Amygdala (tissue), 56 donors: ENCODE results near the gene ICAM2.
"Not testable (repeated sequence)": the region's sequence is repeated elsewhere in the genome, so short reads cannot be mapped to it uniquely, and the experiment has no call there.

Experiments used
- DNase-seq, 56 donors: peaks; one replicate each; lab custom pipeline; 2025; lab: John Stamatoyannopoulos, UW

ICAM2 gene

DNA sequence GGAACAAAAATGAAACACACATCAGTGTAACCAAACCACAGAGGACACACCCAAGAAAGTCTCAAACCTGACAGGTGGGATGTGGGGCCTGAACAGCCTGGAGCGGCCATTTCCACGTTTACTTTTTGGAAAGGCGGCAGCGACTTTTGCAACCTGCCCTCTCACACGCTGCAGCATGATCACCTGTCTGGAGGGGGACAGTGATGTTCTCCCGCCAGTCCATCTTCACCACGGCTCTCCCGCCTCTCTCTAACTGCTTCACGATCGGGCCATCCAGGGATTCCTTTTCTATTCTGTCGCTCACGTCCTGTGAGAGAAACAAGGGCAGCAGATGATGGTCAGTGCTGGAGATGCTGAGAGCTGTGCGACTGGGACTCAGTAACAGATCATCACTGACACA is 24.7 kb upstream of the ICAM2 start:
- DNase-seq, result no peak

DNA sequence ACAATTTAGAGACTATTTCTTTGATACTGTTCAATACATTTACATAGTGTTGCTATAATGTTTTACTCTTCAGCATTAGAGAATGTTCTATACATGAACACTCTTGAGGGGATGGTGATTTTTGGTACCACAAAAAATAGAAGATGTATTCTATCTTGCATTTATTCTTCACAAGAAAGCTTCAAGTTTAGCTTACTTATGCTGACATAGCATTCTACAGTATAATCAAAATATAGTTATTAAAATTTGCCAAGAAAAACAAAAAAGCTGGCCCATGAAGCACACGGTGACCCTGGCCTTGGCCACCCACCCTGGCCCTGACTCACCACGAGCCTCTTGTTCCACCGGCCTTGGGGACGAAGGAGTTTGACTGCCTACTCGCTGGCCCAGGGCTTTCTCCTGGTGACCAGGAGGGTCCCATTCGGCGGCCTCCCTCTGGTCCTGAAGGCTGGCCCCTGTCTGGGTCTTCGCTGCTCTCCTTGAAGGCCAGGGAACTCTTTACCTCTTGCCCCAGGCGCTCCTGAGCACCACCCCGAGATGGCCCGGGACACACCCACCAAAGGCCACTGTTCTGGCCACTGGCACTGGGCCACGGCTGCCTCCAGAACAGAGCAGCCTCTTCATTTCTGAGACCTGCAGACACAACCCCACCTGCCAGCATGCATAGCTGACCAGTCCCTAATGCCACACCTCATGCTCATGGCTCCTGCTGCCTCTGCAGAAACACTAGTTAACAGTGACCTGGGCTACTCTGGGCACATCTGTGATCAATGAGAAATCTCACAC is 22.5 kb upstream of the ICAM2 start:
- DNase-seq, result no peak

DNA sequence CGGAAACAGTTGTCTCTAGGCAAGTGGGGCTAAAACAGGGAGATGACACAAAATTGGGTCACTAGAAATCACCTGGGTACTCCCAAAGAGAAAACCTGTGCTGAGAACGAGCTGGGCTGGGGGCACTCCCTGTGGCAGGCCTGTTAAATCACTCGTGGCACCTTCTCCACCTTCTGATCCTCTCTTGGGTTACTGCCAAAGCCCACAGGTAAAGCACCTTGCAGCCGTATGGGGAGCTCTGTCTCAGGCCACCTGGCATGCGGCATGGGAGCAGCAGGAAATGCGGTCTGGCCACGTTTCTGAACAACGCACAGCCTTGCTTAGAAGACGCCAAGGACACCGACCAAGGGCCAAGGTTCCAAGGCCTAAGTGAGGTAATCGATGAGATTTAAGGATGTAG is 21.5 kb upstream of the ICAM2 start:
- DNase-seq, result no peak

DNA sequence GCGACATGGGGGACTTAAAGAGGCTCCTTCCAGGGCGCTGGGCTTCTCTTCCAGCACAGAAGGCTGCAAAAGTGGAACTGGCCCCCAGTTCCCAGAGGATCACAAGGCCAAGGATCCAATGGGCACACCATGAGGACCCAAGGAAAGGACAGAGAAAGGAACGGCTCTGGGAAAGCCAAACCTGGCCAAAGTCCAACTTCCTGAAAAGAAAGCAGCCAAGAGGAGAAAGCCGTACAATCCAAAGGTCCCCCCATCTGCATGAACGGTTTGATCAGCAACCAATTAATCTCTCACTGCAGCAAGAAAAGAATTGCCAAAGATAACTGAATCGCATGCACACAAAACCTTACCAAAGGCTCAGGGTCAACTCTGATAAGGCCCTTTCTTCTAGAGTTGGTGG is 19.8 kb upstream of the ICAM2 start:
- no peak for DNase-seq

DNA sequence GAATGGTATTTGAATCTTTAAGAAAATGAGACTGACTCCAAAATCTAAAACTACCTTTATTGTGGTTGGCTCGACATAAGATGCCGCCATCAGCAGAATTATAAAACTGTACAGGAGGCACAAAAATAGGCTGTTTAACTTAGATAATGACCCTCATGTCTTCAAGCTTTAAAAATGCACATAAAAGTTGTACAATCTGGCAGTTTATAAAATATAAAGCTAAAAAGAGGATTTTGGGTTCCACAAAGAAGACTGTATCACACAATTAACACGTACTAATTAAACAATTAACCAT is 18.6 kb upstream of the ICAM2 start:
- no peak for DNase-seq

DNA sequence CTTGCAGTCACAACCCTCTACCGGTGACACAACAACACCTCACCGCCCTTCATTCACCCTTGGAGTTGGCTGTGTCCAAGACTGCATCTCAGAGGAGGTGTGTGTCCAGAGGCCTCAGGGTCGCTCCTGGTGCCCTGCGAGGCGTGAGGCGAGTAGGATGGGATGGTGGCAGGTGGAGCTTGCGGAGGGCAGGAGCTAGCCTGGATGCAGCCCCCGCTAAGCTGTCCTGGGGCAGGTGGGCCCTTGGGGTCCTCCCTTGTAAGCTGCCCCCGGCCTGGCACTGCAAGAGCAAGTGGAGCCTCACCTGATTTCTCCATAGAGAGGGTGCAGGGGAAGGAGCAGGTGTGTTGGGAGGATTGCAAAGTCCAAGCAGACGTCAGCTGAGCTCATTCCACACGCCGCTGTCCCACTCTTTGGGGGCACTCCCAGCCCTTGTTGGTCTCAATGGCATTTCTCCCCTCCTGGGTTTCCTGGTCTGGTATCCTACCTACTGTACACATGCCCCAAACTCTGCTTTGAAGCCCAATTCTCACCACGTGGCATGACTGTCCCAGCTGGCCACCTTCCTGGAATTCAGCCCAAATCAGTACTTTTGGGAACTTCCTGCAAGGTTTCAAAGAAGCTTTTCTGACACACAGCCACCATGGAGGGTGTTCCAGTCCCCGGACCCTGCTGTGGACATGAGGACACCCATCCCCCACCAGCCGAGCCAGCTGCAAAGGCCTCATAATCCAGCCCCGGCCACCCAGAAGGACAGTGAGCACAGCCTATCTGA is 18.1 kb upstream of the ICAM2 start:
- DNase-seq, result no peak

DNA sequence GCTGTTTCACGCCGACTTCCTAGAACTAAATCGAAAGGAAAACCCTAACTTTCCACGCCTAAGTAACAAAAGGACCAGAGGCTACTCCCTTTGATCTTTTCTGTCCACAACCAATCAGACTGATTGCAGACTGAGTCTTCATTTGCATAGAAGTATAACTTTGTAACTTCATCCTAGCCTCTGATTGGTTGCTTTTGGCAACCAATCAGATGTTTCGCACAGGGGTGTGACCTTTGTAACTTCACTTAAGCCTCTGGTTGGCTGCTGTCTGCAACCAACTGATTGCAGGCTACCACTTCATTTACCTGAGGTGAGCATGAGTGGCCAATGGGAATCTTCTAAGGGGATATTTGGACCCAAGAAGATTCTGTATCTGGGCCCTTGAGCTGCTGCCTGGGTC is 17.4 kb upstream of the ICAM2 start:
- DNase-seq, result no peak

DNA sequence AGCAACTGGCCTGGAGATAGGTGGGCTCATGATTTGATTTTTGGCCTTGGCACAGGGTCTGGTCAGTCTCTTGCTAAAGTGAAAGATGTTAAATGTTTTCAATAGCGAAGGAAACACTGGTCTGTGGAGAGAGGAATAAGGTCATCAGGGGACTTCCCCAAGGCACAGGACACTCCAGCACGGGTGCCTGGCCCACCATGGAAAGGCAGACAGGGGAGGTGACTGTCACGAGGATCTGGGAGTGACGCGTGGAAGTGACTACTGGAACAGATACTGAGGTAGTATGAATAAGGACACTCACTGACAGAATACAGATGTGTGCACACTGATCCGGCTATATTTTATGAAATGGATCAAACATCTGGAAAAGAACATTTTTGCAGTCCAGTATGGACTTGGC is 16.7 kb upstream of the ICAM2 start:
- DNase-seq, result no peak

DNA sequence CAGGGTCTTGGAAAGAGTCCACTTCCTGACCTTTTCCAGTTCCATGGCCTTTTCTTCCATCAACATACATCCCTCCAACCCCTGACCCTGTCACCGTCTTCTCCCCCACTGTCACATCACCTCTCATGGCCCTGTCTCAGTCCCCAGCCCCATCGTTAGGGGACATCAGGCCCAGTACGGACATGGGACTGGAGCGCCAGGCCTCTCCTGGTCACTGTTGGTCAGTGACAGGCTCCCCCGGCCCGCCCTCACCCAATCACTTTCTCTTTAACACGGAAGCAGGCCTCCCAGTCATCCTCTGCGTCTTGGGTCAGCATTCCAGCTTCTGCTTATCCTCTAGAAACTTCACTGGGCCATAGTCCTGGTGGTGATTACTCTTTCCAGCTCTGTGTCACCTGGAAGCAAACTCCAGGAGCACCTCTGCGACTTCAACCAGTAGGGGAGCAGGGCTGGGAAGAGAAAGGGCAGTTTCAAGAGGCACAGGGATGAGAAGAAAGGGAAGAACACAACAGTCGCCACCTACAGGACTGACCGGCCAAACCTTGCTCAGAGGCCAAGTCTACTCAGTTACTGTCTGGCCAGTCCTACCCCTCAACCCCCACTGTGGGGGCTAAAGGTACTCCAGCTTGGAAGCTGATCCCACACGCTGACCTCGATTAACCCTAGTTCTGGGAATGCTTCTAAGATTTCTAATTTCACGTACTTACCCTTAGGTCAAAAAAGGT is 15.9 kb upstream of the ICAM2 start:
- DNase-seq, result no peak

DNA sequence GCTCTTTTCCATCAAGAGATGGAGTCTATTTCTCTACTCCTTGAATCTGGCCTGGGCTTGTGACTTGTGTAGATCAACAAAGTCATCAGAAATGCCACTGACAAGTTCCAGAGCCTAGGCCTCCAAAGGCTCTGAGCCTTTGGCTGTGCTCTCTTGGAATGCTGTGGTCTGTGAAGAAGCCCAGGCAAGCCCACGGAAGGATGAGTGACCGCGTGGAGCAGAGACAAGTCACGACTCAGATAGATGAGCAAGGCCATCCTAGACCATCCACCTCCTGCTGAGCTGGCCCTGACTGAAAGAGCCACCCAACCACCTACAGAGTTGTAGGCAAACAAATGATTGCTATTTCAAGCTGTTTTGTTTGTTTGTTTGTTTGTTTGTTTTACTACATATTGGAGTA is 11.6 kb upstream of the ICAM2 start:
- DNase-seq, result no peak

DNA sequence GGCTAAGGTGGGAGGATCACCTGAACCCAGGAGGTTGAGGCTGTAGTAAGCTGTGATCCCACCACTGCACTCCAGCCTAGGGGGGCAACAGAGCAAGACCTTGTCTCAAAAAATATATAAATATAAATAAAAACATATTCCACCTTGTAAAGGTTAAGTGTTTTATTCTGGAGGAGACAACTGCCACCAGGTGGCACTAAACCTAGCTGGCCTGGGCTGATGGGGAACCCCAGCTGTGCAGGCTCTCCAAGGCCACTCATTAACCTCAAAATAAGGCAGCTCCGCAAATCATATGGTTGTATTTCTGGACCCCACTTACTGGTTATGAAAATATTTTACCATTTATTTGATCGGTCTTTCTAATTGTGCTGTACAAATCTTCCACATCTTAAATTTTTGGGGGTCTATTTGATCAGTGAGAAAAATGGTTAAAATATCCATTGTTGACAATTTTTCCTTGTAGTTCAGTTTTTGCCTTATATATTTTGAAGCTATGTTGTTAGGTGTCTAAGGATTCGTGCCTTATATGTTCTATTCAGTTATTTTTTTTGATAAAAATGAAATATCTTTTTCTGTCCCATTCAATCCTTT is 8.5 kb upstream of the ICAM2 start:
- peak in 25 of 56 donors; percentile 3 to 76 (median 21) for DNase-seq

DNA sequence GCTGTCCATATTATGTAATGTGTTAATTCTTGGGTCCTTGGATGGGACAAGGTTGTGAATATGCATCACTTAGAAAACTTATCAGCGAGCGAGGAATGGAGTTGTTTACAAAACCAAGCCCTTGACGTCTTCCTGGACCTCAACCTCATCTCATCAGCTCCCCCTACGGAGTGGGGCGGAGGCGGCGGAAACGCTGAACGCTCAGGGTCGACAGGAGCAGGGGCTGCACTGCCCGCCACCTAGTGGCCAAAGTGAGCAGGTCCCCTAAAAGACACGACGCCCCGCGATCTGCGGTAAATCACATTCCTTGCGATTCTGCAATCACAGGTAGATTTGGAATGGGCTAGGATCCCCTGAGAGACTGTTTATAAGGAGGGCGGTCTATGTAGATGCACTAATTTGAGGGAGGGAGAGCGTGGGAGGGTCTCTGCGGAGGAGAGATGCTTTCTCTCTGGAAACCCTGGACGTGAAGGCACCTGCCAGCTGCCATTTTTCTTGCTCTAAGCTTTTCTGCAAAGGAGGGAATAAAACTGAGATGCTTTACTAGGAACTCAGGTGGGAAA is 5.4 kb upstream of the ICAM2 start:
- peak in 12 of 56 donors; percentile 2 to 55 (median 19) for DNase-seq

DNA sequence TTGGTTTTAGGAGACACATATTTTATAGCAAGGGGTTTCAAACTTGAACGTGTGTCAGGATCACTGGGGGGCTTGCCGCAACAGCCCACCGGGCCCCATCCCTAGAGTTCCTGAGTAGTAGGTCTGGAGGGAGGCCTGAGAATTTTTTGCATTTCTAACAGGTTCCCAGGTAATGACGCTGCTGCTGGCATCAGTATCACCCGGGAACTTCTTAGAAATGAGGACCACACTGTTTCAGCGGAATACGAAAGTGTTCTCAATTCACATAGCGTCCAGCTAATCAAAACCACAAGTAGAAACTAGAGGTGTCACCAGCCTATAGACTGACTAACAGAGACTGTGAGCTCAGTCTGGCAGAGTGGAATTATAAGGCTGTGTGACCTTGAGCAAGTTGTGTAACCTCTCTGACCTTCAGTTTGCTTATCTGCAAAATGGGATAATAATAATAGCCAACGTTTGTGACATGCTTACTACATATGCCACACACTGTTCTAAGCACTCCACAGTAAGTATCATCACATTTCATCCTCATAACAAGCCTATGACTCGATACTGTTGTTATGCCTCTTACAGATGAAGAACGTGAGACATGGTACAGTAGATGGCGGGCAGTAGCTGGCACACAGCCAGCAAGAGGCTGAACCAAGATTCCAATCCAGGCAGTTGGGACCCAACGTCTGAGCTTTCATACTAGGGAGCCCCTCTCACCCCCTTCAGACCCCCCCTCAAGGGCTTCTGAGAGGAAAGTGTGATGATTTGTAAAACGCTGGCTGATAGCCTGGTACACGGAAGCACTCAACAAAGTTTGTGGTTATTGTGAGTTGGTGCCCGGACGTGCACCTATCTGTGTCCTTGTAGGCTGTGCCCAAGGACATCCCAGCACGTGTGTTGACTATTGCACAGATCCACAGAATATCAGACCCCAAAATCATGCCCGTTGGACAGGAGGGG is 4.6 kb upstream of the ICAM2 start:
- DNase-seq, result no peak

DNA sequence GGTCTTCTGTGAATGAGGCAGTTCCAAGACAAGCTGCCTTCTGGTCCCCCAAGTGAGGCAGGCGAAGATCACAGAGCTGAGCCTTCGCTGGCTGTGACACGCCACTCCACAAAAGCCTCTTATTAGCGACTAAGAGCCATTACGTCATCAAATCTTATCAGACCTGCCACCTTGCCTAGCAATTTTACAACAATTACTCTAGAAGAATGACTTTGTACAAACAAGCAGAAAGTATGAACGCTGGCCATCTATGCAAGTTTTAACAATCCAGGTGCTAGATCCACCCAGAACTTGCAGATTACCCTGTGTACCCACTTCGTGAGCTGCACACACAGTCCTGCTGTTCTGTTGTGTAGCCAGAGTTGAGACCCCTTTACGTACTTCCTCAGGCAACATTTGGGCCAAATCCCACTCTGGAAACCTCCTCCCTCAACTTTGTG is 3.8 kb upstream of the ICAM2 start:
- no peak for DNase-seq

DNA sequence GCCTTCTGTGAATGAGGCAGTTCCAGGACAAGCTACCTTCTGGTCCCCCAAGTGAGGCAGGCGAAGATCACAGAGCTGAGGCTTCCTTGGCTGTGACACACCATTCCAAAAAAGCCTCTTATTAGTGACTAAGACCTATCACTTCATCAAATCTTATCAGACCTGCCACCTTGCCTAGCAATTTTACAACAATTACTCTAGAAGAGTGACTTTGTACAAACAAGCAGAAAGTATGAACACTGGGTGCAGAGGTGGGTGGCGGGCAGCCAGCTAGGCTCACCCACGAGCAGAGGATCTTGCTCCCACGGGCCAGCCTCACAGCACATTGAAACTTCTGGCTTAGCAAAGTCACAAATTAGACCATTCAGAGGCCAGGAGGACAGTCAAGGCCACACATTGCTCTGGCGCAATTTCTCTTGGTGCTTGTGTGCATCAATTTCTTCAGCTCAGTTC is 2.2 kb upstream of the ICAM2 start:
- no peak for DNase-seq

DNA sequence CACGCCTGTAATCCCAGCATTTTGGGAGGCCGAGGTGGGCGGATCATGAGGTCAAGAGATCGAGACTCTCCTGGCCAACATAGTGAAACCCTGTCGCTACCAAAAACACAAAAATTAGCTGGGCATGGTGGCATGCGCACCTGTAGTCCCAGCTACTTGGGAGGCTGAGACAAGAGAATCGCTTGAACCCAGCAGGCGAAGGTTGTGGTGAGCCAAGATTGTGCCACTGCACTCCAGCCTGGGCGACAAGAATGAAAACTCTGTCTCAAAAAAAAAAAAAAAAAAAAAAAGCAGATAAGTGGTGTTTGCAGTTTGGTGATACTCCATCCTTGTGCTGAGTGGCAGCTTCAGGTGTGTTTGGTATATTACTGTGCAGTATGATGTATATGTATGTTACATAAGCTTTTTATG is 877 bp downstream of the ICAM2 start:
- not testable (repeated sequence) for DNase-seq

DNA sequence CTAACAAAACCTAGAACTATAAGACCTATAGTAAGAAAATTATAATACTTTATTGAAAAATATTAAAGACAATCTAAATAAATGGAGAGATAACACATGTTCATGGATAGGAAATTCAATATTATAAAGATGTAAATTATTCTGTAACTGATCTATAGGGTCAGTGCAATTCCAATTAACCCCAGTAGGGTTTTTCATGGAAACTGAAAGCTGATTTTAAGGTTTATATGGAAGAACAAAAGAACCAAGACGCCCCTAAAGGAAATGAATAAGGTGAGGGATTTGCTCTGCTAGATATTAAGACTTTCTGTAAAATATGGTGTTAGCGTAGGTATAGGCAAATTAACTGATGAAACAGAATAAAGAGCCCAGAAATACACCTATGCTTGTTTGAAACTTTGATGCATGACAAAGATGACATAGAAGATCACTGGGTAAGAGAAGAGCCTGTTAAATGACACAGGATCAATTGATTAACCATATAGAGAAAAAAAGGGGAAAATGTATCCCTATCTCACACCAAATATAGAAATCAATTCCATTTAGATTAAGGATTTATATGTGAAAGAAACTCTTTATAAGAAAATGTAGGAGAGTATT is 3.0 kb downstream of the ICAM2 start:
- DNase-seq, result no peak

DNA sequence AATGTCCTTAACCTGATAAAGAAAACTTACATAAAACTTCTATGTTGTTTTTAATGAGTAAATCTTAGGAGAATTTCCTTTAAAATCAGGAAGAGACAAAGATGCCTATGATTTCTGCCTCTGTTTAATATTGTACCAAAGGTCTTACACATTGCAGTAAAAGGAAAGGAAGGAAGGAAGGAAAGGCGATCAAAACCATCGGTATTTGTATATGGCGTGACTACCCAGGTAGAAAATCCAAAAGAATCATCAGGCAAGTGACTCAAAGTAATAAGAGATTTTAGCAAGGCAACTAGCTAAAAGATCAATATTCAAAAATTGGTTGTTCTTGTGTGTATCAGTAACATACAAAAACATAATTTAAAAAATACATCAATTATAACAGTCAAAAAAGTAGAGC is 3.5 kb downstream of the ICAM2 start:
- DNase-seq, result no peak

DNA sequence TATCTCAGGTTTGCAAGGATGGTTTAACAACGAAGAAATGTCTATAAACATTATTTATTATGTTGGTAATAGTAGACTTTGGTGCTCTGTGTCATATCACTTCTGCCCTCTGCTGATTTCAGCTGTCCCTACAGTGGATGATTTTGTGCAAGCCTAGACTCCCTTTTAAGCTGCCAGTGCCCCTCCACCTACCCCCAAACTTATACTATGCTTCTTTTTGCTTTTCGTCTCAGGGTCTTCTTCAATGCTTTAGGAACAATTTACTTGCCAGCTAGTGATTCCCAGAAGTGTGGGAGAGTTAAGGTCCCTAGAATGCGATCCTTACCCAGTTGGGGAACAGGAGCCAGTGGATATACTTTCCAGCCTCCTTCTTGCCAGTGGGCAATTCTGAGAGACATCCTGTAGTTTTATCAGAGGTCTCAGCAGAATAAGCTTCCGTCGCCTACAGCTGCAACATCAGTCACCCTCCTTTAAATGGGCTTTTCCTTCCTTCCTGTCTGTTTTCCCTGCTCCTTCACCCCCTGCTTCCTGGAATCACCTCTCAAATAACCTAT is 4.1 kb downstream of the ICAM2 start:
- DNase-seq, result no peak
